Panc1 (cell line): Measurements from ENCODE around the gene IZUMO4. TPM values are rescaled to one million over a fixed set of nuclear protein-coding genes. Genes with fewer than 3 reads are reported as not detected.

Experiments used
- ATAC-seq: fragments of 200-7000 bp; cut with Tn5 transposase; 2 replicates; pipeline ENCODE4 v1.9.1; 2020; ENCODE audit warnings: mild to moderate bottlenecking, moderate library complexity
- BruUV-seq: library from RNA; stranded (reverse); fragments of 400-500 nt; replicated peaks from 2 replicates; lab custom pipeline; 2021; lab: Mats Ljungman, UMichigan
- CTCF ChIA-PET: fragments of 300-600 bp; sonication (Branson Sonifier 250); formaldehyde crosslinking; loops from one replicate; lab custom pipeline; 2022; ENCODE audit warnings: antibody characterized with exemption; lab: Charles Lee
- POLR2A ChIA-PET: fragments of 300-600 bp; sonication (Branson Sonifier 250); formaldehyde crosslinking; loops from one replicate; lab custom pipeline; 2022; ENCODE audit warnings: antibody characterized with exemption; lab: Charles Lee
- DNase-seq: peaks from one replicate; pipeline ENCODE4 v3.0.0-alpha.2; 2010; ENCODE audit warnings: low read depth, low spot score
- H3K27ac ChIP-seq: 2 replicates; pipeline ENCODE4 v1.5.1; 2011; ENCODE audit warnings: mild to moderate bottlenecking, low read length, inconsistent platforms
- H3K27me3 ChIP-seq: fragments of 200-500 bp; sonication (Bioruptor generic); 2 replicates; pipeline ENCODE4 v1.6.0; 2014; ENCODE audit warnings: low read length, inconsistent platforms; ENCODE audit not compliant: control insufficient read depth, insufficient read depth
- H3K36me3 ChIP-seq: fragments of 200-500 bp; sonication (Bioruptor generic); 2 replicates; pipeline ENCODE4 v1.5.1; 2014; ENCODE audit warnings: inconsistent platforms, mild to moderate bottlenecking, low read length, moderate library complexity; ENCODE audit not compliant: control insufficient read depth, insufficient read depth
- H3K4me1 ChIP-seq: 2 replicates; pipeline ENCODE4 v1.5.1; 2011; ENCODE audit warnings: inconsistent platforms, mild to moderate bottlenecking, low read length, moderate library complexity; ENCODE audit not compliant: control insufficient read depth, insufficient read depth
- H3K4me3 ChIP-seq, 2 experiments: 2 replicates each; pipeline ENCODE4 v1.5.1; 2011 to 2012; ENCODE audit warnings: low read depth in 2 of 2, low read length in 2 of 2, mild to moderate bottlenecking in 2 of 2, inconsistent platforms in 1 of 2, moderate library complexity in 1 of 2
- H3K9me3 ChIP-seq: fragments of 200-500 bp; sonication (Bioruptor generic); 2 replicates; pipeline ENCODE4 v1.5.1; 2014; ENCODE audit warnings: low read depth, mild to moderate bottlenecking, inconsistent platforms, low read length, moderate library complexity; ENCODE audit not compliant: control insufficient read depth, insufficient read depth
- POLR2AphosphoS5 ChIP-seq: IDR thresholded peaks from 2 replicates; pipeline ENCODE4 v1.6.1; 2012; ENCODE audit warnings: mild to moderate bottlenecking, low read depth, low read length, moderate library complexity
- SIN3A ChIP-seq: IDR thresholded peaks from 2 replicates; pipeline ENCODE4 v1.6.1; 2012; ENCODE audit warnings: low read depth, mild to moderate bottlenecking, low read length, moderate library complexity, borderline replicate concordance; ENCODE audit not compliant: insufficient read depth
- TCF7L2 ChIP-seq: IDR thresholded peaks from 2 replicates; pipeline ENCODE4 v1.6.1; 2011; ENCODE audit warnings: mild to moderate bottlenecking, low read depth, low read length, inconsistent platforms
- in situ Hi-C: cut with HindIII; loops from 2 replicates; pipeline ENCODE4 v1.10.0; 2016; ENCODE audit warnings: low sequenced_read_pairs, low pct_unique_long_range_greater_than_20kb
- intact Hi-C: fragments of 100-400 bp; cut with micrococcal nuclease; formaldehyde crosslinking; loops from one replicate; pipeline ENCODE4 v1.10.0; 2022; ENCODE audit not compliant: unreplicated experiment
- total RNA-seq: library from RNA; stranded (reverse); gene quantifications from one replicate; pipeline ENCODE4 v1.2.1, GENCODE V29; 2021; ENCODE audit not compliant: unreplicated experiment
- TF ChIP-seq, protein P1 (sequence below), 2 experiments: IDR thresholded peaks; 2 replicates each; pipeline ENCODE4 v1.6.1; 2011 to 2012; ENCODE audit warnings: low read depth in 2 of 2, control low read depth in 1 of 2, low read length in 1 of 2, mild to moderate bottlenecking in 1 of 2, moderate library complexity in 1 of 2; ENCODE audit not compliant: insufficient read depth in 1 of 2
- TF ChIP-seq, protein P2 (sequence below): fragments of 450-650 bp; IDR thresholded peaks from 2 replicates; pipeline ENCODE4 v1.5.1; 2017; ENCODE audit warnings: mild to moderate bottlenecking

Gene IZUMO4
- total RNA-seq, 1 experiment from 2014 or later = 5.4 TPM

DNA sequence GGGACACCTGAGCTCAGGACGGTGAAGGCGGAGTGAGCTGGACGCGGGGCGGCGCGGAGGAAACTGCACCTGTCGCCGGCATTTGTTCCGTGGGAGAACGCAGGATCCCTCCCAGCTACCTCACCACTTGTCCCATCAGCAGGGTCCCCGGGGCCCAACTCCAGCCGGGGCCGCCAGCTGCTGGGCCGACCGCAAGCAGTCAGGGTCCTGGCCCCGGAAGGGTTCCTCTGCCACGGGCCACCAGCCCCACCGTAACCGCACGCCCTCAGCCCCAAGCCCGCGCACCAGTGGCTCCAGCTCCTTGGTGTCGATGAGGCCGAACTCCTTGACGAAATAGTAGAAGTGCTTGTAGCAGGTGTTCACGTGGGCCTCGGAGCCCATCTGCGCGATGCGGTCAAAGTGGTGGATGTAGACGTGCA, 20.2 kb upstream of the IZUMO4 start:
- ATAC-seq (no peak), DNase-seq (no peak)
- ChIA-PET CTCF (interaction anchor here (0.7 kb wide), 1 partner anchor 144 kb away, joined by 3 read pairs; no protein-coding TSS in a partner anchor), POLR2A (no interaction called here)
- Histone ChIP-seq H3K36me3 (no peaks in the 10 kb centered on the region), H3K4me1 (no peaks in the 10 kb centered on the region), H3K9me3 (no peaks in the 10 kb centered on the region), H3K4me3 (no peak overlapping the region), H3K27ac (no peak overlapping the region), H3K27me3 (no peaks in the 10 kb centered on the region)
- TF ChIP-seq, protein P1, sequence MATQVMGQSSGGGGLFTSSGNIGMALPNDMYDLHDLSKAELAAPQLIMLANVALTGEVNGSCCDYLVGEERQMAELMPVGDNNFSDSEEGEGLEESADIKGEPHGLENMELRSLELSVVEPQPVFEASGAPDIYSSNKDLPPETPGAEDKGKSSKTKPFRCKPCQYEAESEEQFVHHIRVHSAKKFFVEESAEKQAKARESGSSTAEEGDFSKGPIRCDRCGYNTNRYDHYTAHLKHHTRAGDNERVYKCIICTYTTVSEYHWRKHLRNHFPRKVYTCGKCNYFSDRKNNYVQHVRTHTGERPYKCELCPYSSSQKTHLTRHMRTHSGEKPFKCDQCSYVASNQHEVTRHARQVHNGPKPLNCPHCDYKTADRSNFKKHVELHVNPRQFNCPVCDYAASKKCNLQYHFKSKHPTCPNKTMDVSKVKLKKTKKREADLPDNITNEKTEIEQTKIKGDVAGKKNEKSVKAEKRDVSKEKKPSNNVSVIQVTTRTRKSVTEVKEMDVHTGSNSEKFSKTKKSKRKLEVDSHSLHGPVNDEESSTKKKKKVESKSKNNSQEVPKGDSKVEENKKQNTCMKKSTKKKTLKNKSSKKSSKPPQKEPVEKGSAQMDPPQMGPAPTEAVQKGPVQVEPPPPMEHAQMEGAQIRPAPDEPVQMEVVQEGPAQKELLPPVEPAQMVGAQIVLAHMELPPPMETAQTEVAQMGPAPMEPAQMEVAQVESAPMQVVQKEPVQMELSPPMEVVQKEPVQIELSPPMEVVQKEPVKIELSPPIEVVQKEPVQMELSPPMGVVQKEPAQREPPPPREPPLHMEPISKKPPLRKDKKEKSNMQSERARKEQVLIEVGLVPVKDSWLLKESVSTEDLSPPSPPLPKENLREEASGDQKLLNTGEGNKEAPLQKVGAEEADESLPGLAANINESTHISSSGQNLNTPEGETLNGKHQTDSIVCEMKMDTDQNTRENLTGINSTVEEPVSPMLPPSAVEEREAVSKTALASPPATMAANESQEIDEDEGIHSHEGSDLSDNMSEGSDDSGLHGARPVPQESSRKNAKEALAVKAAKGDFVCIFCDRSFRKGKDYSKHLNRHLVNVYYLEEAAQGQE (IDR thresholded peaks at IDR 0.05; ENCODE audit: insufficient read depth in 1 of 2, low read depth in 2 of 2, low read length in 1 of 2) = no peak
- TF ChIP-seq POLR2AphosphoS5 (no peak), TCF7L2 (no peak), SIN3A (no peak)
- TF ChIP-seq, protein P2, sequence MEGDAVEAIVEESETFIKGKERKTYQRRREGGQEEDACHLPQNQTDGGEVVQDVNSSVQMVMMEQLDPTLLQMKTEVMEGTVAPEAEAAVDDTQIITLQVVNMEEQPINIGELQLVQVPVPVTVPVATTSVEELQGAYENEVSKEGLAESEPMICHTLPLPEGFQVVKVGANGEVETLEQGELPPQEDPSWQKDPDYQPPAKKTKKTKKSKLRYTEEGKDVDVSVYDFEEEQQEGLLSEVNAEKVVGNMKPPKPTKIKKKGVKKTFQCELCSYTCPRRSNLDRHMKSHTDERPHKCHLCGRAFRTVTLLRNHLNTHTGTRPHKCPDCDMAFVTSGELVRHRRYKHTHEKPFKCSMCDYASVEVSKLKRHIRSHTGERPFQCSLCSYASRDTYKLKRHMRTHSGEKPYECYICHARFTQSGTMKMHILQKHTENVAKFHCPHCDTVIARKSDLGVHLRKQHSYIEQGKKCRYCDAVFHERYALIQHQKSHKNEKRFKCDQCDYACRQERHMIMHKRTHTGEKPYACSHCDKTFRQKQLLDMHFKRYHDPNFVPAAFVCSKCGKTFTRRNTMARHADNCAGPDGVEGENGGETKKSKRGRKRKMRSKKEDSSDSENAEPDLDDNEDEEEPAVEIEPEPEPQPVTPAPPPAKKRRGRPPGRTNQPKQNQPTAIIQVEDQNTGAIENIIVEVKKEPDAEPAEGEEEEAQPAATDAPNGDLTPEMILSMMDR = no peak
- intact Hi-C loops = loop anchor here (2.0 kb wide), 1 partner anchor 20 kb away; the partner anchor contains the start of genes IZUMO4 and MOB3A
- in situ Hi-C loops = no loop called here
- no TSS peak for BruUV-seq

DNA sequence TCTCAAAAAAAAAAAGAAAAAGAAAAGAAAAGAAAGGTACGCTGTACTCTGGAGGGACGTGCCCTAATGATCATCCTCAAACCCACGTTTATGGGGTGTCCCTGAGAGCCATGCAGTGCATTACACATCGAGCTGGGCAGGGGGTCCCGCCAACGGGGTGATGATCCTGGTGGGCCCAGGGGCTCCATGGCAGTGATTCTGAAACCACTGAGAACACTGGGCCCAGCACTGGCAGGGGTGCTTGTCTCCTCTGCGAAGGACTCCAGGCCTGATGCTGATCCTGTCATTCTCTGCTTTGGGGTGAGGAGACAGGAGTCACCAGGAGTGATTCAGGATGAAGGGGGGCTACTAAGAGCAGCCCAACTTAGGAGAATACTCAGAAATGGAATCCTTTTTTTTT, 19.3 kb upstream of the IZUMO4 start:
- in situ Hi-C loops = no loop called here
- no peak overlapping the region for H3K27ac ChIP-seq
- DNase-seq = no peak
- no peaks in the 10 kb centered on the region for H3K27me3 ChIP-seq
- intact Hi-C loops = loop anchor here (2.0 kb wide), 1 partner anchor 19 kb away; the partner anchor contains the start of genes IZUMO4 and MOB3A
- H3K4me1 ChIP-seq = no peaks in the 10 kb centered on the region
- no TSS peak for BruUV-seq
- no peaks in the 10 kb centered on the region for H3K36me3 ChIP-seq
- TF ChIP-seq SIN3A (no peak), POLR2AphosphoS5 (no peak), TCF7L2 (no peak)
- TF ChIP-seq, protein P1 (IDR thresholded peaks at IDR 0.05; ENCODE audit: insufficient read depth in 1 of 2, low read depth in 2 of 2, low read length in 1 of 2) = no peak
- TF ChIP-seq, protein P2 = no peak
- POLR2A ChIA-PET = no interaction called here
- CTCF ChIA-PET = interaction anchor here (0.7 kb wide), 1 partner anchor 145 kb away, joined by 3 read pairs; no protein-coding TSS in a partner anchor
- H3K4me3 ChIP-seq = no peak overlapping the region
- no peaks in the 10 kb centered on the region for H3K9me3 ChIP-seq
- no peak for ATAC-seq
